ENCODE measurements around the gene PTCH1.
A peak's percentile ranks its signal among the peaks of the same experiment; 100 is the strongest.

PTCH1 gene

GRCh38 chr9:95437559-95437958 is 79.2 kb downstream of the PTCH1 start:
- DNase-seq: no peak

DNA sequence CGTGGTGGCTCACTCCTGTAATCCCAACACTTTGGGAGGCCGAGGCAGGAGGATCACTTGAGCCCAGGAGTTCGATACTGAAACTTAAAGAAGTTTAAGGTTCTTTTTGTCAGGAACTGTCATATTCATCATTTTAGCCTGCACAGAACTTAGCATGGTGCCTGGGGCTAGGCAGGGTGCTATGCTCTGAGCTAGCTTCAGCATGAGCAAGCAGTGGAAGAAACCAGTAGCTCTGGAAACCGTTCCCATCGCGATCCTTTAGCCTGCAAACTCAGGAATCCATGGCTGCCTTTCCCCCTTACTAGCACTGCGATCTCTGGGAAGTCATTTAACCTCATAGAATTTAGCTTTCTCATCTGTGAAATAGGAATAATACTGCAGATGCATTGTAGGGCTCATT is 80.4 kb downstream of the PTCH1 start:
- DNase-seq: no peak

DNA sequence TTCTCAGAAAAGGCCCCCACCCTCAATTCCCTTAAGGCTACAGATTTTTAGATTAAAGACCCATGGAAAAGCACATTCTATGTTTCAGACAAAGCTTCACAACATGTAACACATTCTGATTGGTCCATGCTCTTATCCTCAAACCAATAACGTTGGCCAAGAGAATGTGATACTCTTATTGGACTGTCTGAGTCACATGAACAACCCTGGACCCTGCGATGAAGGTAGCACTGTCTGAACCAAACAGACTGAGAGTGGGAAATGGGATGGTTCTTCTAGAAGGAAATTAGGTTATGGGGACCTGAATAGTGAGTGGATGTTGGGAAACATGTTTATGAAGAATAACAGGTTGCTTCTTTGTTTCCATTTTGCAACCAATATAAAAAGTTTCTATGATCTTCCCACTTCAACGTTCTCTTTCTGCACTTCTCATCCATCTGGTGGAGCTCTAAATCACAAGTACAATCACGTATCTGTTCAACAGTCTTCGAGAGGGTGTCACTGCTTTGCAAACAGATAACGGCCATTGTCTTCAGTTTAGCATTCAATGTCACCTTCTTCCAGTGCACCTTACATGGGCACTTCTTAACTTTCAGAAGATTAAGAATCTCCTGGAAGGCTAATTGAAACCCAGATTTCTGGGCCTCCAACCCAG is 81.6 kb downstream of the PTCH1 start:
- no peak for DNase-seq

GRCh38 chr9:95434116-95435073 is 82.4 kb downstream of the PTCH1 start:
- DNase-seq: peak; percentile 4 to 8

- DNase-seq: peak in 1 of 2 donors; percentile 23
Observed at GRCh38 chr9:95433096-95433819, 83.5 kb downstream of the PTCH1 start.

DNA sequence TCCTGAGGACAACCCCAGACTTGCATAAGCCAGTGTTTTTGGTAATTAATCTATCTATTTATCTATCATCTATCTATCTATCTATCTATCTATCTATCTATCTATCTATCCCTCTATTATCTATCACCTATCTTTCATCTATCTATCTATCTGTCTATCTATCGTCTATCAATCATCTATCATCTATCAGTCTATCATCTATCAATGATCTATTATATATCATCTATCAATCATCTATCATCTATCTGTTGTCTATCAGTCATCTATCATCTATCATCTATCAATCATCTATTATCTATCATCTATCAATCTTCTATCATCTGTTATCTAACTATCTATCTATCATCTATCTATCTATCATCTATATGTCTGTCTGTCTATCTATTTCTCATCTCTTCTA is 85.5 kb downstream of the PTCH1 start:
- no peak for DNase-seq

DNA sequence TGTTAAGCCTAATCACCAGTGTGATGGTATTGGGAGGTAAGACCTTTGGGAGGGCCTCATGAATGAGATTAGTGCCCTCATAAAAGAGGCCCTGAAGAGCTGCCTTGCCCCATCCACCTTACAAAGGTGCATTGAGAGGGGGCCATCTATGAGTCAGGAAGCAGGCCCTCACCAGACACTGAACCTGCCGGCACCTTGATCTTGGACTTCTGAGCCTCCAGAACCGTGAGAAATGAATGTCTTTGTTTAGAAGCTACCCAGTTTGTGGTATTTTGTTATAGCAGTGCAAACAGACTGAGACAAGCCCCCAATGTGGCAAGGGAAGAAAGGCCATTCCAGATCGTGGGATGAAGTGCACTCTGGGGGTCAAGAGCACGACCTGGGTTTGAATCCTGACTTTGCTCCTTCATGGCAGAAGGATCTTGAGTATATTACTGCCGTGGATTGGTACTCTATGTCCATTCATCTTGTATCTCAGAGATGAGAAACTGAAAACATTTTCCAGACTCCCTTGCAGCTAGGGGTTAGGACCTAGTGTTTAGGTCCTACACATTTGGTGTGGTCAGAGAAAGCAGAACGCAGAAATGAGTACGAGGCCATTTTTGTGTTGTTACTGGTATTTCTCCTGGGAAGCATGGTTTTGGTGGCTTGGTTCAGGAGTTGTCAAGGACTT is 86.7 kb downstream of the PTCH1 start:
- DNase-seq: no peak

- DNase-seq: no peak
Observed at GRCh38 chr9:95429096-95429495, 87.7 kb downstream of the PTCH1 start.

GRCh38 chr9:95425910-95426551 is 90.7 kb downstream of the PTCH1 start:
- no peak for DNase-seq

GRCh38 chr9:95422650-95423049 is 94.1 kb downstream of the PTCH1 start:
- no peak for DNase-seq

GRCh38 chr9:95420518-95420917 is 96.3 kb downstream of the PTCH1 start:
- no peak for DNase-seq

DNA sequence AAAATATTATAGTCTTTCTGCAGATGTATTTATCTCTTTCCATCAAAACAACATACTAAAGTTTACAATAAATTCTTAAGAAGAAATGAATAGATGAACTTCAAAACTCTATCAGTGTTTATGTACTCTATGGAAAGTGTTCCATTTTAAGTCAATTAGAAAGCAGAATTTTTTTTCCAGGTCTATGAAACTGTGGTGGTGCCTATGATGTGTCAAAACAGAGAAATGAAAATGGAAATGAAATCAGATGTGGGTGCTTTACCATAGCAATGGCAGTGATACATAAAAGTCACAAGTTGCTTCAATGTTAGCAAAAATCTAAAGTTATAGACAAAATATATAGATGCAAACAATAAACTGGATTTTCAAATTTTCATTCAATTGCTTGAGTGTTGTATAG is 97.3 kb downstream of the PTCH1 start:
- no peak for DNase-seq

DNA sequence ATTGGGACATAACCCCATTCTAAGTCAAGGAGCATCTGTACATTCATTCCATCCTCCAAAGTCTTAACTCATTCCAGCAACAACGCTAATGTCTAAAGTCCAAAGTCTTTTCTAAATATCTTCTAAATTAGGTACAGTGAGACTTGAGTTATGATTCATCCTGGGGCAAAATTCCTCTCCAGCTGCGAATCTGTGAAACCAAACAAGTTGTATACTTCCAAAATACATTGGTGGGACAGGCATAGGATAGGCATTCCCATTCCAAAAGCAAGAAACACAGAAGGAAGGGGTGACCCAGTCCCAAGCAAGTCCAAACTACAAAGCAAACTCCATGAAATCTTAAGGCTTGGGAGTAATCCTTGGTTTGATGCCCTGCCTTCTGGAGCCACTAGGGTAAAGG is 101.6 kb downstream of the PTCH1 start:
- DNase-seq: no peak

DNA sequence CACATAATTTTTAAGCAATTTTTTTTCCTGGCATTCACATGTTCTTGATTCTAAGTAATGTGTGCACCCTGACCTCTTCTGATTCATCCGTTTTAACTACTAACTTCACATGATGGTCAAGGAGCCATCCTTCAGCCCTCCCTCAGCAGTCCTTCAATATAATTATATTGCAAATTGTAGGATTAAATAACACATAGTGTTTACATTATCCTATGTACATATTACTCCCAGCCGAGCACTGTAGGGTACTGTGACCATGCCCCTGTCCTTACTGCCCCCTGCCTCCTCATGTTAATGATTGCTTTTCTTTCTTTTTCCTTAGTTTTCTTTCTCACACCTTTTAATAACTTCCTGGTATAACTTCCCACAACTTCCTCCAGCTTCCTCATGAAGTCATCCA is 103.0 kb downstream of the PTCH1 start:
- DNase-seq: no peak

DNA sequence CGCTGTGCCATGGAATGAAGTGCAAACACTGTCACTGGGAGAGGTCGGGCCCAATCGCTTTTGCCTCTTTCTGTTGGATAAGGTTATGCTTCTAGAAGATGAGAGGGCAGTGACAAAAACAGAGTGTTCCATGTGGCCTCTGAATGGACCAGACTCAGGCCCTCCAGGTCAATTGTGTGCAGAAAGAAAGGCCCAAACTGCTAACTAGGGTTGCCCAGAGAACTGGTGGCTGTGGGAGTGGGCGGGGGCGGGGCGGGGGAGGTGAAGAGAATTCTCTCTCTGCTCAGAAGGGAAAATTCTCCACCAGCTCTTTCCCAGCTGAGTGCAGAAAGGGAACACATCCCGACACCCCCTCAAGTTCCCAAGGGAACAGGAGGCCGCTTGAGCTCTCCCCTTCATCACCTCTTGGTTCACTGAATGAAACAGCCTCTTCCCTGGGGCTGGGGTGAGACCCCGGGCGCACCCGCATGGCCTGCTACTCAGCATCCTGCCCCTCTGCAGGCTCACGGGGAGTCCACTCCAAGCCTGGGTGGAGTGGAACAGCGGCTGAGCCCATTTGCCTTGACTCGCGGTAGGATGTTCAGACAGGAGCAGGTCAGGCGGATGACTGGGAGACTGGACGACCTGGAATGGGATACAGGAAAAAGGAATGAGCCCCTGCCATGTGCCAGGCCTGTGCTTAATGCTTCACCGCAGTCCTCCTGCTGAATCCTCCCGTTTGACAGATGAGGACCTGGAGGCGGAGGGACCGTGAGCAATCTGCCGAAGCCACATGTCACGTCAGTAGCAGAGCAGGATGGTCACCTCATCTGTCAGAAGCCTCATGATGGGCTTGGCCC is 105.5 kb downstream of the PTCH1 start:
- DNase-seq: no peak

DNA sequence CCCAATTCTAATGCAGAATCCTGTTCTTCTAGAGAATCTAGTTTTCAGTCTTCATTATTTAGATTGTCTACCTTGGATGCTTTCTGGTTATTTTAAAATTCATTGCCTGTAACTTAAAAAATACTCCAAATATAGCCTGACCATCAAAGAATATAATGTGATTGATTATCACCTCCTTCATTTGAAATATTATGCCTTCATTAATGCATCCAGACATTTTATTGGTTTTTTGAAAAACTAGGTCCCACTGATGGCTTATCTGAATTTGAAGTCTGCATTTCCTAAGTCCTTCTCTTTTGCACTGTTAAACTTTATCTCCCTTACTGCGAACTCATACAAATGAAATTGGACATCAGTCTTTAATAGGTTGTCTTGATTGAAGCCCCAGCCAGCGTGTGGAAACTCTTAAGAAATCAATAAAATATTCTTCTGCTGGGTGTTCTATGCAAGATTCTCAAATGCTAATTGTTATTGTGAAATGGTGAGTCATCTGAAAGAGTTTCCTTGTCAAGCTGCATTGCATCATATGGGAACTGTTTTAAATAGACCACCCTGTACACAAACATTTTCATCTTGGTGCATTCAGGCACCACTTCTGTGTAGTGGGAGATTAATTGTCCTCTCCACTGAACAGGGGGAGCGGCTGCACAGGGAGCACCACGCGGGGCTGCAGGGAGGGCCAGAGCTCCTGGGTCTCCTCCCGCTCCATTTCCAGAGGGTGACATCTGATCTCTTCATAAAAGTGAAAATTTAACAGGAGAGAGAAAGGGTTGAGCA is 106.9 kb downstream of the PTCH1 start:
- peak; percentile 62 to 67 for DNase-seq

DNA sequence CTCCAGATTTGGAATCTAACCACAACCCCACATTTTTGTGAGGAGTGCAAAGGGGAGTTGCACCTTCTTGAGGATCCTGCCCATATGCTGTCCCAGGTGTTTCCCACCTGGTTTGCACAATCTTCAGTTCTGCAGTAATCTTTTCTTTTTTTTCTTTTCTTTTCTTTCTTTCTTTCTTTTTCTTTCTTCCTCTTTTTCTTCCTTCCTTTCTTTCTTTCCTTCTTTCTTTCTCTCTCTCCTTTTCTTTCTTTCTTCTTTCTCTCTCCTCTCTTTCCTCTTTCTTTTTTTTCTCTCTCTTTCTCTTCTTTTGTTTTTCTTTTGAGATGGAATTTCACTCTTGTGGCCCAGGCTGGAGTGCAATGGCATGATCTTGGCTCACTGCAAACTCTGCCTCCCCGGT is 109.2 kb downstream of the PTCH1 start:
- no peak for DNase-seq

DNA sequence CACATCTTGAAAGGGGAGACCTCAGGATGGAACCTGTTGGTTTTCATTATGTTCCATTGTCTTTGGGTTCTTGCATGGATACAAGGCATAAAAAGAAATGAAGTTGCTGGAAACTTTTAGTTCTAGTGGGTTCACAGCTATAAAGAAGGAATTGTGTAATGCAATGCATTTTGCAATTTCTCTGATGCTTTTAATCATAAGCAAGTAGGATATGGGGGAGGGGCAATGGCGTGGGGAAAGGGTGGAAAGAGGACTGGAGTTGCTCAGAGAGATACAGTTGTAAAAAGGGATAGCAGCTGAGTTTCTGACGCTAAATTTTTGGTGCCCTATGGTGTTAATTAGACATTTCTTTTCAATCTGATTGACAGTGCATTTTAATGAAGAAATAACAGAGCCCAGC is 110.7 kb downstream of the PTCH1 start:
- DNase-seq: peak; percentile 11 to 43

DNA sequence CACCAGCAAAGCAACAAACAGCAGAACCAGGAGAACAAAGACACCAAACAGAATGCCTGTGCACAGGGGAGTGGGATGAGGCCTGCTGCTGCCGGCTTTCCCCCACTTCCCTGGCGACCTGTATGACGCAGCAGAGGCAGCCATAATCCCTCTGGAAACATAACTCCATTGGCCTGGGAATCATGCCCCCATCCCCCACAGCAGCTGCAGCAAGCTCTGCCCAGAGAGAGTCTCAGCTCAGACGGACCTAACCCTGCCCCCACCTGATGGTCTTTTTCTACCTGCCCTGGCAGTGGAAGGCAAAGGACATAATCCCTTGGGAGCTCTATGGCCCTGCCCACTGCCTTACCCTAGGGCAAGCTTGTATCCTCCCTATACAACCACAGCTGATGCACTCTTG is 117.5 kb downstream of the PTCH1 start:
- DNase-seq: no peak

All from inflammatory macrophage treated with lipopolysaccharide for 1 hour (primary cell).